ENCODE measurements around the gene FBRSL1. TPM values are rescaled to one million over a fixed set of nuclear protein-coding genes. Genes with fewer than 3 reads are reported as not detected.

The FBRSL1 gene
- polyA plus RNA-seq, 1 donor: 58.3 TPM

DNA sequence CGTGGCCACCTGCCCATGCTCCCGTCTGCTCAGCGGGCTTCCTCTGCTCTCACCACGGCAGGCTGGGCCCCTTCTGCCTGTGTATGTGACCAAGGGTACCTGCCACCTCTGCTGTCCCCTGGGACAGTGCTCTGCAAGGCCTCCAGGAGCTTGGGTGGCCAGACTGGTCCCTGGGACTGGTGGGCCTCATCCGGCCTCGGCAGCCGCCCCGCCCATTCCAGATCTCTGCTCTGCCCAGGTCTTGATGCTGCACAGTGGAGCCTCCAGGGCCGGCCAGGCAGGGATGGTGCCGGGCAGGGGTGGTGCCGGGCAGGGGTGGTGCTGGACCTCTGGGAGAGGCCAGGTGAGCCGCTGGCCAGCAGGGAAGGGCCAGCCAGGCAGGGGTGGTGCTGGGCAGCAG is 9.0 kb downstream of the FBRSL1 start:
- no peak for DNase-seq

- no peak for DNase-seq
These were observed 10.3 kb downstream of the FBRSL1 start for GRCh38 chr12:132500142-132500855.

DNA sequence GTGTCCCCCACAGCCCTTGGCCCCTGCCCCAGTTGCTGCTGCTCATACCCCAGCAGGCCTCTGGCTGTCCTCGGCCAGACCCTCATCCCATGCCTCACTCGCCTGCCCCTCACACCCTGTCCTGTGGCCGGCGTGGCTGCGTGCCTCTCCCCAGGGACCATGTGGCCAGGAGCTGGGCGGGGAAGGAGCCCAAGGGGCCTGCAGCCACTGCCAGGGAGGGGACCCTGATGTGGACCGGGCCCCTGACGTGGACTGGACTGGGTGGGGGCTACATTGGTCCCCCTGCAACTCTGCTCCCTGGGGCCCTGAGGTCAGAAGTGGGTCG is 10.9 kb downstream of the FBRSL1 start:
- no peak for DNase-seq

DNA sequence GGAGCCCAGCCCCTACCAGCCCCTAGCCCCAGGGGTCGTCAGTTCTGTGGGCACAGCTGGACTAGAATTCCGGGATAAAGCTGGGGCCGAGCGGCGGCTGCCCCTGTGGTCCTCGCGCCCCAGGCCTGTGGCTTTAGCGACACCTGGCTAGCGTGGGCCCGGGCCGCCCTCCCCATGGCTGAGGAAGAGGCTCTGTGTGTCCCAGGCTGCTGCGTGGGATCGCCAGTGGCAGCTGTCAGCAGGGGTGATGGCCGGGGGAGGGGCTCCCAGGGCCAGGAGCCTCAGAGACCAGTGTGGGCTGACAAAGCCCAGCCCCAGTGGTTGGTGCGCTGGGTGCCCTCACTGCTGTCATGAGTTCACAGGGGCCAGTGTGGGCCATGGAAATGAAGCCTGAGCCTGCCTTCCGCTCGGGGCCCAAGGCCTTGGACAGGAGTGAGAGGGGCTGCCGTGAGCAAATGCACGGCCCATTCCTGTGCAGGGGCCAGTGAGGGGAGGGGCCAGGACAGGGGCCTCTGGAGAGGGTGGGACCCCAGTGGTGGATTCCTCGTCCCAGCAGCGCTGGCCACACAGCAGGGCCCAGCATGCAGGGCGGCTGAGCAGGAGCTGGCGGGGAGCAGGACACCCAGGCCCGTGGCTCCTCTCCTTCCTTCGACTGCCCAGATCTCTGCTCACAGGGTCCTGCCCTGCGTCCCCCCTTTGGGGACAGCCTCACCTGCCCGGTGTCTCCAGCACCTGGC is 11.4 kb downstream of the FBRSL1 start:
- DNase-seq: no peak

DNA sequence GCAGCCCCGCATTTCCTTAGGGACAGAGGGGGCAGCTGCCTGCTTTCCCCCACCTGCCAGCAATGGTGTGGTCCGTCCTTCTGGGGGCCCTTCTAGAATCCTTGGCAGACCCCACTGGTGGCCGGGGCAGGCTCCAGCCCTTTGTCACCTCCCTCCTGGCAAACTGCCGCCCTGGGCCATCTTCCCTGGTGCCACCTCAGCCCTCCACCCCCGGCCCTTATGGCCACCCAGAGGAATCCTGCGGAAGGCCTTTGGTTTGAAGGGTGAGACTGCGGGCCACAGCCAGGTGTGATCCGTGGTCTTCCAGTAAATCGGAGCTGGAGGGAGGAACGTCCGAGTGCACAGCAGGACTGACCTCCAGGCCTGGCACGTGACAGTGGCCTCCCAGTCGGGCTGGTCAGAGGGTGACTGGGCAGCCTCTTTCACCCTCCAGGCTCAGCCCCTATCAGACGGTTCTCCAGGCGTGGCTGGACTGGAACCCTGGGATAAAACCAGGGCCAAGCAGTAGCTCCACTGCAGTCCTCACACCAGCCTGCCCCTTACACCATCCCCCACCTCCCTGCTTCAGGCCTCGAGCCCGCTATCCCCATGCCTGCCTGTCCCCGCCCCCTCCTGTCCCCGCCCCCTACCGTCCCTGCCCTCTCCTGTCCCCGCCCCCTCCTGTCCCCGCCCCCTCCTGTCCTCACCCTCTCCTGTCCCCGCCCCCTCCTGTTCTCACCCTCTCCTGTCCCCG is 12.4 kb downstream of the FBRSL1 start:
- no peak for DNase-seq

- DNase-seq: no peak
These were observed 12.9 kb downstream of the FBRSL1 start for GRCh38 chr12:132502882-132503193.

- DNase-seq: peak; percentile 68
These were observed 13.8 kb downstream of the FBRSL1 start for GRCh38 chr12:132503618-132504204.

- DNase-seq: no peak
These were observed 15.3 kb downstream of the FBRSL1 start for GRCh38 chr12:132505105-132505851.

- DNase-seq: no peak
These were observed 15.9 kb downstream of the FBRSL1 start for GRCh38 chr12:132505852-132506219.

DNA sequence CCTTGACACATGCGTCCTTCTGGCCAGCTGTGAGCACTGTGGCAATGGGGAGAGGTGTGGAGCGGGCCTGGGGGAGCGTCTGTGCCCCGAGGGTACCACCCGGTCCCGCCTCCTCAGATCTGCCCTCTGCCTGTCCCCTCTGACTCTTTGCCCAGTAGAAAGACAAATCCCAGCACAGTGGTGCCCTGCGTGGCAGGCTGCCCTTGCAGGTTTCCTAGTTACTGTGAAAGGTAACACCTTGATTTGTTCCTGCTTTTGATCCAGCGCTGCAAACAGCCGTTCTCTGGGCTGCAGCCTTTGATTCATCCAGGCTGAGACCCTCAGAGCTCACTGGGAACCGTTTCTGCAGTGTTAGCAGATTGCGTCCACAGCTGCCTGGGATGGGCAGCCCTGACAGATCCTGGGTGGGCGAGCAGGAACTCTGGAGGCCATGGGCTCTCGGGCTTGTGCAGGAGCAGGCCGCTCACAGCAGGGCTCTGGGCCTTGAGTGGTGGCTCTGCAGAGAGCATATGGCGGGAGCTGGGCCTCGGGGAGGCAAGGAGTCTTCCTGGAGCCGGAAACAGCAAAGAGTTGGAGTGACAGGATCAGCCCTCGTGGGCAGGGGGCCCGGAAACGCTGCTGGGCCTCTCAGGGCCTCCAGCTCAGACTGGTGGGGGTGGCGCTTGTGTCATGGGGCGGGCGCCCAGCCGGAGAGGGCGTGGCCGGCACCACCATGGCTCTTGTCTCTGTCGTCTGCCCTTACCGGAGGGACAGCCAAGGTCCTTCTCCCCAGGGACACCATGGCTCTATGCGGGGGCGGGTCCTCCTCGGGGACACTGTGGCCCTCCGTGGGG is 16.6 kb downstream of the FBRSL1 start:
- DNase-seq: peak; percentile 79

GRCh38 chr12:132507161-132507538 is 17.2 kb downstream of the FBRSL1 start:
- no peak for DNase-seq

DNA sequence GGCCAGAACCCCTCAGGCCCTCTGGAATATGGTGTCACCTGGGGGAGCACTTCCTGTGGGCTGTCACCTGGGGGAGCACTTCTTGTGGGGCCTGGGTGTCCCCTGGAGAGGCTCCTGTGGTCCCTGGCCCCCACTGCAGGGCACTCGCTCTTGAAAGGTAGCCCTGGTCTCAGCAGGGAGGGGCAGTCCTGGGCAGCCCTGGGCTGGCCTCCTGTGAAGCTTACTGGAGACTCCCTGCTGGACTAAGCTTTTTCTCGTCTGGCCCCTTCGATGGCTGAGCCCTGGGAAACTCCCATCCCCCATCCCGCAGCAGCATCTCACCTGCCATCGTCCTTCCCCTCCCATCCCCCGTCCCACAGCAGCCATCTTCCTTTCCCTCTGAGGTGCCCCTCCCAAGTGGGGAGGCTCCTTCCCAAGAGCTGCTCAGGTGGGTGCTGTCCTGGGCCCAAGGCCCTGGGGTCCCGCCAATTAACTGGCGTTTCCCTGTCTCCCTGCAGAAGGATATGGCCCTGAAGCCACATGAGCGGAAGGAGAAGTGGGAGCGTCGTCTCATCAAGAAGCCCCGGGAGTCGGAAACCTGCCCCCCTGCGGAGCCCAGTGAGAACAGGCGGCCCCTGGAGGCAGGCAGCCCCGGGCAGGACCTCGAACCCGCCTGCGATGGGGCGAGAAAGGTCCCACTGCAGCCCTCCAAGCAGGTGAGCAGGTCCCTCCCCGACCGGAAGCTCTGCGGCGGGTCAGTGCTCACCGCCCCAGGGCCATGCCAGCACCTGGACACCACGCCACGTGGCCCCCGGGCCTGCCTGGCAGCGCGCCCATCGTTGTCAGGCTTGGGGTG is 17.9 kb downstream of the FBRSL1 start:
- no peak for DNase-seq

GRCh38 chr12:132508491-132508740 is 18.5 kb downstream of the FBRSL1 start:
- DNase-seq: no peak

DNA sequence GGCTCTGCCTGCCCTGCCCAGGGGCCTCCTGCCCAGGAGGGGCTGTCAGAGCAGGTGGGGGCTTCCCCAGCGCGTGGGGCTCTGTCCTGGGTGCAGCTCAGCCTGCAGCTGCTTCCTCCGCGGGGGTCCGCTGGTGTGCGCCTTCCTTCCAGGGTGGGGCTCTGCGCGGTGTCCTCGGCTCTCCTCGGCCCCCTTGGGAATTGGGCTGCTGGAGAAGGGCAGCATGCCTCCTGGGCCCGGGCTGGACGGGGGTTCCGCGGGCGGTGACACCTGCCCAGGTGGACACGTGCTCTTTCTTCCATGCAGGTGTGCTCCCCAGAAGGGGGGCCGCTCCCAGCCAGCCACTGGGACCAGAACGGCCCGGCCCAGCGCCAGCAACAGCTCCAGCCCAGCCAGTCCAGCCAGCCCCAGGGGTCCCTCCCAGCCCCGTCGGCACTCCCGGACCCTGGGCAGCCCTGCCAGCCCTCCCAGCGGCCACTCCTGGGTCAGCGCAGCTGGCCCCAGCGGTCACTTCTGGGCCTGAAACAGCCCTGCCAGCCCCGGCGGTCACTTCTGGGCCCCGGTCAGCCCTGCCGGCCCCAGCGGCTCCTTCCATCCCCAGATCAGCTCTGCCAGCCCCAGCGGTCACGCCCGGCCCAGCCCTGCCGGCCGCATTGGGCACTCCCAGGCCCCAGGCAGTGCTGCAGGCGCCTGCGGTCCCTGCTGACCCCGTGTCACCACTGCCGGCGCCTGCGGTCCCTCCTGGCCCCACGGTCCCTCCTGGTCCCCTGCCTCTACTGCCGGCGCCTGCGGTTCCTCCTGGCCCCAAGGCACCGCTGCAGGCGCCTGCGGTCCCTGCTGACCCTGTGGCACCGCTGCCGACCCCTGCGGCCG is 19.1 kb downstream of the FBRSL1 start:
- DNase-seq: no peak

GRCh38 chr12:132510111-132510724 is 20.3 kb downstream of the FBRSL1 start:
- no peak for DNase-seq

- DNase-seq: no peak
These were observed 21.0 kb downstream of the FBRSL1 start for GRCh38 chr12:132510746-132511477.

GRCh38 chr12:132511516-132512196 is 21.7 kb downstream of the FBRSL1 start:
- no peak for DNase-seq

Measured in hindlimb muscle (tissue), 1 donor.